Spleen (tissue), 7 donors: ENCODE results near the gene GABRB1.

Source experiments
- POLR2A ChIP-seq, 3 donors: fragments of 450-650 bp; IDR thresholded peaks; one replicate each; pipeline ENCODE4 v1.5.1; 2017; ENCODE audit warnings: antibody characterized with exemption in 3 of 3, mild to moderate bottlenecking in 1 of 3
- POLR2AphosphoS5 ChIP-seq, 3 donors: sonication (generic); formaldehyde crosslinking; IDR thresholded peaks; one replicate each; pipeline ENCODE4 v1.5.1; 2017; ENCODE audit warnings: antibody characterized with exemption in 3 of 3
- TF ChIP-seq, protein P1 (sequence below), 11 experiments: fragments of 200-600 bp in 7 of 11; fragments of 450-650 bp in 4 of 11; sonication (generic) in 4 of 11; IDR thresholded peaks in 8 of 11; conservative IDR thresholded peaks in 3 of 11; 1 replicate in 7 of 11; 2 replicates in 4 of 11; pipeline versions ENCODE4 v1.4.0 to v1.8.0; 2016 to 2021; ENCODE audit warnings: antibody characterized with exemption in 11 of 11, inconsistent platforms in 4 of 11, mild to moderate bottlenecking in 1 of 11
- donor health status: DM: no; HTN: no; CAD: no; lungs with moderate emphysema.
- donor health status: DM: no; HTN: no; CAD: no.
- donor health status: DM: no; HTN: no; CAD: no.

DNA sequence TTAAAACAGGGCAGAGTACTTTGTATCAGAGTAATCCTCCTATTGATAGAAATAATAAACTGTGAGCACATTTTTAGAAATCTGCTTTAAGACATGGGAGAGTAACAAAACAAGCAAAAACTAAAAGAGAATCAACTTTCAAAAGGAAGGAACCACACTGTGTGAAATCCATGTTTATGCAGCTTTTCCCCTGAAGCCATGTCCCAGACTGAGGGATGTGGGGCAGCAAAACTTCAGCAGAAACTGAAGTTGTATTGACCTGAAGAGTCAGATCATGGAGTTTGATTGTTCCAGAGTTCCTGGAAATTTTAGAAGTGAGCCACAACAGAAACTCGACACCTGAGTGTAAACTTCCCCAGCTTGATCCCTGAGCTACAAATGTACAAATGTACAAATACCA is 378.9 kb downstream of the GABRB1 start:
- TF ChIP-seq, protein P1, sequence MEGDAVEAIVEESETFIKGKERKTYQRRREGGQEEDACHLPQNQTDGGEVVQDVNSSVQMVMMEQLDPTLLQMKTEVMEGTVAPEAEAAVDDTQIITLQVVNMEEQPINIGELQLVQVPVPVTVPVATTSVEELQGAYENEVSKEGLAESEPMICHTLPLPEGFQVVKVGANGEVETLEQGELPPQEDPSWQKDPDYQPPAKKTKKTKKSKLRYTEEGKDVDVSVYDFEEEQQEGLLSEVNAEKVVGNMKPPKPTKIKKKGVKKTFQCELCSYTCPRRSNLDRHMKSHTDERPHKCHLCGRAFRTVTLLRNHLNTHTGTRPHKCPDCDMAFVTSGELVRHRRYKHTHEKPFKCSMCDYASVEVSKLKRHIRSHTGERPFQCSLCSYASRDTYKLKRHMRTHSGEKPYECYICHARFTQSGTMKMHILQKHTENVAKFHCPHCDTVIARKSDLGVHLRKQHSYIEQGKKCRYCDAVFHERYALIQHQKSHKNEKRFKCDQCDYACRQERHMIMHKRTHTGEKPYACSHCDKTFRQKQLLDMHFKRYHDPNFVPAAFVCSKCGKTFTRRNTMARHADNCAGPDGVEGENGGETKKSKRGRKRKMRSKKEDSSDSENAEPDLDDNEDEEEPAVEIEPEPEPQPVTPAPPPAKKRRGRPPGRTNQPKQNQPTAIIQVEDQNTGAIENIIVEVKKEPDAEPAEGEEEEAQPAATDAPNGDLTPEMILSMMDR (IDR thresholded peaks at IDR 0.05 in 8 of 11, conservative IDR thresholded peaks at IDR 0.05 in 3 of 11), result no peak
- TF ChIP-seq POLR2AphosphoS5 (IDR thresholded peaks at IDR 0.05), result no peak
- no peak for TF ChIP-seq POLR2A (IDR thresholded peaks at IDR 0.05)
